CD4-positive, alpha-beta T cell (primary cell): ENCODE results near the gene FBXO45. TPM values are rescaled to one million over a fixed set of nuclear protein-coding genes. Genes with fewer than 3 reads are reported as not detected.

Experiments
- ATAC-seq: fragments of 200-7000 bp; cut with Tn5 transposase; one replicate; pipeline ENCODE4 v1.10.0; 2022; ENCODE audit warnings: mild to moderate bottlenecking; ENCODE audit not compliant: poor library complexity
- CTCF ChIA-PET: fragments of 350-600 bp; sonication (Branson Sonifier 250); formaldehyde crosslinking; loops from one replicate; lab custom pipeline; 2021; ENCODE audit warnings: antibody characterized with exemption, inconsistent platforms; lab: Charles Lee
- POLR2A ChIA-PET: fragments of 350-600 bp; sonication (Branson Sonifier 250); formaldehyde crosslinking; loops from one replicate; lab custom pipeline; 2021; ENCODE audit warnings: antibody characterized with exemption, inconsistent platforms; lab: Charles Lee
- DNase-seq, 14 experiments: peaks; one replicate each; pipeline ENCODE4 v3.0.0-alpha.2; 2013 to 2020; ENCODE audit warnings: mixed read lengths in 2 of 14
- H3K27ac ChIP-seq, 2 donors: one replicate each; pipeline versions ENCODE4 v1.5.1 to v1.7.0; 2013; ENCODE audit warnings: low read length in 2 of 2, low read depth in 1 of 2, mild to moderate bottlenecking in 1 of 2
- H3K27me3 ChIP-seq, 2 experiments: 1 replicate in 1 of 2; 2 replicates in 1 of 2; pipeline versions ENCODE4 v1.6.1 to v1.7.0; 2013; ENCODE audit warnings: low read length in 2 of 2, control low read depth in 1 of 2, mild to moderate bottlenecking in 1 of 2, moderate library complexity in 1 of 2; ENCODE audit not compliant: insufficient read depth in 2 of 2, control insufficient read depth in 1 of 2
- H3K36me3 ChIP-seq: one replicate; pipeline ENCODE4 v1.6.1; 2013; ENCODE audit warnings: low read length, control low read depth; ENCODE audit not compliant: insufficient read depth
- H3K4me1 ChIP-seq: one replicate; pipeline ENCODE4 v1.6.1; 2013; ENCODE audit warnings: low read length, control low read depth; ENCODE audit not compliant: insufficient read depth
- H3K4me3 ChIP-seq: one replicate; pipeline ENCODE4 v1.5.1; 2013; ENCODE audit warnings: mild to moderate bottlenecking, low read length, moderate library complexity
- H3K9me3 ChIP-seq, 2 experiments: 1 replicate in 1 of 2; 2 replicates in 1 of 2; pipeline versions ENCODE4 v1.6.1 to v1.7.0; 2013; ENCODE audit warnings: low read length in 2 of 2, mild to moderate bottlenecking in 2 of 2, control low read depth in 1 of 2, moderate library complexity in 1 of 2; ENCODE audit not compliant: control insufficient read depth in 1 of 2, insufficient read depth in 1 of 2
- H3K27ac Mint-ChIP-seq: one replicate; pipeline ENCODE4 v1.8.0; 2020; ENCODE audit warnings: mixed read lengths
- H3K27me3 Mint-ChIP-seq: one replicate; pipeline ENCODE4 v1.8.0; 2021; ENCODE audit warnings: mixed read lengths
- H3K36me3 Mint-ChIP-seq: one replicate; pipeline ENCODE4 v1.8.0; 2021; ENCODE audit warnings: low read depth, mixed read lengths
- H3K4me1 Mint-ChIP-seq: one replicate; pipeline ENCODE4 v1.8.0; 2021; ENCODE audit warnings: low read depth, mixed read lengths
- H3K4me3 Mint-ChIP-seq: one replicate; pipeline ENCODE4 v1.8.0; 2020; ENCODE audit warnings: mild to moderate bottlenecking, mixed read lengths
- H3K9me3 Mint-ChIP-seq: one replicate; pipeline ENCODE4 v1.8.0; 2020; ENCODE audit warnings: mixed read lengths
- intact Hi-C, 2 experiments: fragments of 100-400 bp; cut with DNase I in 1 of 2; cut with micrococcal nuclease in 1 of 2; formaldehyde crosslinking; loops; one replicate each; pipeline versions ENCODE4 v1.15.1 to v1.9.0; 2023 to 2025; cut with DNase I, micrococcal nuclease
- total RNA-seq, 174 experiments: library from RNA in 2 of 174; stranded (reverse) in 2 of 174; gene quantifications; one replicate each; pipeline ENCODE4 v1.2.3 and lab custom pipeline; 2021 to 2026
- TF ChIP-seq, protein P1 (sequence below): fragments of 200-600 bp; IDR thresholded peaks from one replicate; pipeline ENCODE4 v1.8.0; 2022; ENCODE audit warnings: antibody characterized with exemption, mild to moderate bottlenecking

FBXO45 gene
- total RNA-seq, 2 experiments from 2014 or later = 5.4 to 6.0 TPM

GRCh38 chr3:196633555-196634151 is 65.2 kb downstream of the FBXO45 start:
- peaks cover 81% of the 10 kb centered on the region for H3K4me1 Mint-ChIP-seq
- no peak overlapping the region for H3K27ac ChIP-seq
- ChIA-PET CTCF (interaction anchor here (2.9 kb wide), 1 partner anchor 24 kb away, joined by 23 read pairs; no protein-coding TSS in a partner anchor), POLR2A (interaction anchor here (1.9 to 3.1 kb wide), 2 partner anchors 22 to 78 kb away, joined by 8 to 80 read pairs; partner anchors contain the start of genes CEP19 and PIGX)
- H3K36me3 ChIP-seq = no peaks in the 10 kb centered on the region
- H3K9me3 Mint-ChIP-seq = no peaks in the 10 kb centered on the region
- peak overlapping the region; percentile 94 for H3K27ac Mint-ChIP-seq
- H3K27me3 ChIP-seq = no peaks in the 10 kb centered on the region
- no peak overlapping the region for H3K4me3 ChIP-seq
- intact Hi-C loops = loop anchor here in 1 of 2 experiments (2.0 kb wide), 1 partner anchor 51 kb away; no protein-coding TSS in a partner anchor
- no peaks in the 10 kb centered on the region for H3K9me3 ChIP-seq
- ATAC-seq = no peak
- H3K36me3 Mint-ChIP-seq = no peaks in the 10 kb centered on the region
- TF ChIP-seq, protein P1, sequence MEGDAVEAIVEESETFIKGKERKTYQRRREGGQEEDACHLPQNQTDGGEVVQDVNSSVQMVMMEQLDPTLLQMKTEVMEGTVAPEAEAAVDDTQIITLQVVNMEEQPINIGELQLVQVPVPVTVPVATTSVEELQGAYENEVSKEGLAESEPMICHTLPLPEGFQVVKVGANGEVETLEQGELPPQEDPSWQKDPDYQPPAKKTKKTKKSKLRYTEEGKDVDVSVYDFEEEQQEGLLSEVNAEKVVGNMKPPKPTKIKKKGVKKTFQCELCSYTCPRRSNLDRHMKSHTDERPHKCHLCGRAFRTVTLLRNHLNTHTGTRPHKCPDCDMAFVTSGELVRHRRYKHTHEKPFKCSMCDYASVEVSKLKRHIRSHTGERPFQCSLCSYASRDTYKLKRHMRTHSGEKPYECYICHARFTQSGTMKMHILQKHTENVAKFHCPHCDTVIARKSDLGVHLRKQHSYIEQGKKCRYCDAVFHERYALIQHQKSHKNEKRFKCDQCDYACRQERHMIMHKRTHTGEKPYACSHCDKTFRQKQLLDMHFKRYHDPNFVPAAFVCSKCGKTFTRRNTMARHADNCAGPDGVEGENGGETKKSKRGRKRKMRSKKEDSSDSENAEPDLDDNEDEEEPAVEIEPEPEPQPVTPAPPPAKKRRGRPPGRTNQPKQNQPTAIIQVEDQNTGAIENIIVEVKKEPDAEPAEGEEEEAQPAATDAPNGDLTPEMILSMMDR = no peak
- H3K4me3 Mint-ChIP-seq = peak overlapping the region; percentile 90
- peaks cover 70% of the 10 kb centered on the region for H3K4me1 ChIP-seq
- no peak for DNase-seq
- no peaks in the 10 kb centered on the region for H3K27me3 Mint-ChIP-seq

GRCh38 chr3:196634224-196634623 is 65.8 kb downstream of the FBXO45 start:
- POLR2A ChIA-PET = no interaction called here
- Histone ChIP-seq H3K27me3 (no peaks in the 10 kb centered on the region), H3K4me3 (no peak overlapping the region), H3K36me3 (no peaks in the 10 kb centered on the region), H3K9me3 (no peaks in the 10 kb centered on the region), H3K4me1 (peaks cover 71% of the 10 kb centered on the region), H3K27ac (no peak overlapping the region)
- Mint-ChIP-seq H3K9me3 (no peaks in the 10 kb centered on the region), H3K4me3 (peak overlapping the region; percentile 63), H3K27ac (peak overlapping the region; percentile 94), H3K4me1 (peaks cover 86% of the 10 kb centered on the region), H3K27me3 (no peaks in the 10 kb centered on the region), H3K36me3 (no peaks in the 10 kb centered on the region)
- ATAC-seq = no peak
- intact Hi-C loops = no loop called here
- CTCF ChIA-PET = interaction anchor here (1.5 kb wide), 1 partner anchor 25 kb away, joined by 5 read pairs; no protein-coding TSS in a partner anchor
- peak in 2 of 14 experiments; percentile 61 to 62 for DNase-seq
- TF ChIP-seq, protein P1 = no peak

GRCh38 chr3:196634829-196635228 is 66.4 kb downstream of the FBXO45 start:
- no peak for ATAC-seq
- H3K4me3 Mint-ChIP-seq = peak overlapping the region; percentile 45

More at GRCh38 chr3:196634829-196635228, 66.4 kb downstream of the FBXO45 start:
- H3K27me3 Mint-ChIP-seq = no peaks in the 10 kb centered on the region
- H3K27ac ChIP-seq = no peak overlapping the region
- H3K36me3 ChIP-seq = no peaks in the 10 kb centered on the region
- no peaks in the 10 kb centered on the region for H3K9me3 Mint-ChIP-seq
- H3K36me3 Mint-ChIP-seq = no peaks in the 10 kb centered on the region
- H3K27me3 ChIP-seq = no peaks in the 10 kb centered on the region
- H3K4me1 Mint-ChIP-seq = peaks cover 82% of the 10 kb centered on the region
- peak in 1 of 14 experiments; percentile 24 for DNase-seq
- H3K9me3 ChIP-seq = no peaks in the 10 kb centered on the region
- TF ChIP-seq, protein P1 = no peak
- intact Hi-C loops = no loop called here
- H3K27ac Mint-ChIP-seq = peak overlapping the region; percentile 63
- H3K4me1 ChIP-seq = peaks cover 69% of the 10 kb centered on the region
- CTCF ChIA-PET = interaction anchor here (1.5 kb wide), 1 partner anchor 25 kb away, joined by 5 read pairs; no protein-coding TSS in a partner anchor
- POLR2A ChIA-PET = no interaction called here
- no peak overlapping the region for H3K4me3 ChIP-seq
